ENCODE measurements around the gene KRT16. TPM values are rescaled to one million over a fixed set of nuclear protein-coding genes. Genes with fewer than 3 reads are reported as not detected.
"Not testable (repeated sequence)": the region's sequence is repeated elsewhere in the genome, so short reads cannot be mapped to it uniquely, and the experiment has no call there.

Gene KRT16
- total RNA-seq, 1 experiment from 2014 or later, result not detected

- Histone ChIP-seq H4K91ac (ENCODE audit: insufficient read length, low read depth, low read length) (no peak overlapping the region), H2BK12ac (ENCODE audit: insufficient read length, low read depth, low read length) (no peak overlapping the region), H3K27ac (ENCODE audit: insufficient read length, low read depth, low read length) (no peak overlapping the region), H3K23me2 (ENCODE audit: insufficient read length, low read depth, low read length, poor library complexity, severe bottlenecking) (no peaks in the 10 kb centered on the region), H3K9me3 (ENCODE audit: control insufficient read depth, low read depth, low read length) (no peaks in the 10 kb centered on the region), H3K23ac (ENCODE audit: insufficient read length, low read depth, low read length) (no peak overlapping the region), H3K79me2 (ENCODE audit: insufficient read depth, low read length) (no peaks in the 10 kb centered on the region), H3K79me1 (ENCODE audit: insufficient read depth, low read depth, low read length, poor library complexity, severe bottlenecking) (no peaks in the 10 kb centered on the region), H2BK120ac (ENCODE audit: low read depth, low read length, poor library complexity, severe bottlenecking) (no peak overlapping the region), H4K20me1 (ENCODE audit: control insufficient read depth, insufficient read depth, insufficient read length) (no peaks in the 10 kb centered on the region), H3K4me2 (ENCODE audit: insufficient read depth, insufficient read length, low read length) (no peak overlapping the region), H3K9ac (ENCODE audit: extremely low read depth, insufficient read length, low read length) (no peak overlapping the region), H2BK5ac (ENCODE audit: insufficient read length, low read length) (no peak overlapping the region), H3K56ac (ENCODE audit: insufficient read length, low read depth, low read length) (no peak overlapping the region), H3K4ac (ENCODE audit: low read depth, low read length) (no peak overlapping the region), H2AFZ (ENCODE audit: low read length) (no peak overlapping the region), H3K27me3 (ENCODE audit: insufficient read depth, low read length) (no peaks in the 10 kb centered on the region), H2AK5ac (ENCODE audit: insufficient read length, low read length) (no peak overlapping the region), H3T11ph (ENCODE audit: low read length) (no peak overlapping the region), H3K18ac (ENCODE audit: insufficient read length, low read depth, low read length) (no peak overlapping the region), H4K8ac (replicated peaks; ENCODE audit: insufficient read length, low read depth, low read length) (no peak overlapping the region), H3K14ac (ENCODE audit: insufficient read depth, low read length) (no peak overlapping the region), H2BK15ac (ENCODE audit: low read depth, low read length) (no peak overlapping the region), H3K4me1 (ENCODE audit: insufficient read depth, low read length) (no peaks in the 10 kb centered on the region; the same call in 1 of the 2 replicates), H2BK20ac (ENCODE audit: low read depth, low read length, poor library complexity, severe bottlenecking) (no peak overlapping the region), H4K5ac (ENCODE audit: insufficient read length, low read depth, low read length) (no peak overlapping the region)
- no peak overlapping the region; a peak in 1 of 7 replicates for H3K27ac Mint-ChIP-seq
- no peaks in the 10 kb centered on the region; a peak in 1 of 7 replicates for H3K36me3 Mint-ChIP-seq (ENCODE audit: insufficient read depth in 1 of 3, low read depth in 3 of 3)
- no CpG with 5 or more reads among the region's 33 CpGs for WGBS (ENCODE audit: extremely low coverage, insufficient read length, low lambda C conversion rate)
- DNase-seq, result no peak
- peaks cover 26% of the 10 kb centered on the region for H3K27me3 Mint-ChIP-seq (ENCODE audit: low read depth)
- peak; percentile 45; the same call in 2 of the 3 replicates for TF ChIP-seq CTCF (conservative IDR thresholded peaks at IDR 0.05)
- H3K4me3 Mint-ChIP-seq, result no peak overlapping the region
- H3K9me3 Mint-ChIP-seq, result peaks cover 0 to 4% of the 10 kb centered on the region in 2 experiments; a peak in 1 of 5 replicates
- H3K4me1 Mint-ChIP-seq, result peaks cover 15 to 21% of the 10 kb centered on the region in 2 experiments
These were observed 29.1 kb downstream of the KRT16 start for GRCh38 chr17:41583137-41584127.

- H2BK120ac ChIP-seq (ENCODE audit: low read depth, low read length, poor library complexity, severe bottlenecking); H3K36me3 Mint-ChIP-seq (ENCODE audit: insufficient read depth in 1 of 3, low read depth in 3 of 3); H4K20me1 ChIP-seq (ENCODE audit: control insufficient read depth, insufficient read depth, insufficient read length); H2AFZ ChIP-seq (ENCODE audit: low read length); H3K4me1 ChIP-seq (ENCODE audit: insufficient read depth, low read length); H4K5ac ChIP-seq (ENCODE audit: insufficient read length, low read depth, low read length); H3T11ph ChIP-seq (ENCODE audit: low read length); H3K9me3 Mint-ChIP-seq; H3K18ac ChIP-seq (ENCODE audit: insufficient read length, low read depth, low read length); H4K91ac ChIP-seq (ENCODE audit: insufficient read length, low read depth, low read length); H3K4ac ChIP-seq (ENCODE audit: low read depth, low read length); H3K4me3 Mint-ChIP-seq; H3K79me1 ChIP-seq (ENCODE audit: insufficient read depth, low read depth, low read length, poor library complexity, severe bottlenecking); H3K14ac ChIP-seq (ENCODE audit: insufficient read depth, low read length); H3K23me2 ChIP-seq (ENCODE audit: insufficient read length, low read depth, low read length, poor library complexity, severe bottlenecking); H3K23ac ChIP-seq (ENCODE audit: insufficient read length, low read depth, low read length); H3K56ac ChIP-seq (ENCODE audit: insufficient read length, low read depth, low read length); H3K9ac ChIP-seq (ENCODE audit: extremely low read depth, insufficient read length, low read length); H2BK20ac ChIP-seq (ENCODE audit: low read depth, low read length, poor library complexity, severe bottlenecking); H3K27ac Mint-ChIP-seq; DNase-seq; H2AK5ac ChIP-seq (ENCODE audit: insufficient read length, low read length); H3K4me2 ChIP-seq (ENCODE audit: insufficient read depth, insufficient read length, low read length); H3K27me3 ChIP-seq (ENCODE audit: insufficient read depth, low read length); H4K8ac ChIP-seq (replicated peaks; ENCODE audit: insufficient read length, low read depth, low read length); H2BK12ac ChIP-seq (ENCODE audit: insufficient read length, low read depth, low read length); H3K79me2 ChIP-seq (ENCODE audit: insufficient read depth, low read length); H2BK5ac ChIP-seq (ENCODE audit: insufficient read length, low read length); H3K27ac ChIP-seq (ENCODE audit: insufficient read length, low read depth, low read length); H3K9me3 ChIP-seq (ENCODE audit: control insufficient read depth, low read depth, low read length); H2BK15ac ChIP-seq (ENCODE audit: low read depth, low read length): not testable (repeated sequence)
- H3K4me1 Mint-ChIP-seq, result peaks cover 15 to 21% of the 10 kb centered on the region in 2 experiments
- WGBS (ENCODE audit: extremely low coverage, insufficient read length, low lambda C conversion rate), result no CpG with 5 or more reads among the region's 13 CpGs
- H3K27me3 Mint-ChIP-seq (ENCODE audit: low read depth), result peaks cover 28% of the 10 kb centered on the region
These were observed 30.3 kb downstream of the KRT16 start for GRCh38 chr17:41582061-41582968.
